ENCODE measurements around the gene GINS3.

The GINS3 gene

GRCh38 chr16:58426966-58427365 is 34.7 kb downstream of the GINS3 start:
- no peak for DNase-seq

GRCh38 chr16:58428621-58429542 is 36.6 kb downstream of the GINS3 start:
- no peak for DNase-seq

GRCh38 chr16:58430718-58431117 is 38.4 kb downstream of the GINS3 start:
- DNase-seq = no peak

- DNase-seq = no peak
Measured at GRCh38 chr16:58433569-58433951, 41.3 kb downstream of the GINS3 start.

GRCh38 chr16:58435779-58436178 is 43.5 kb downstream of the GINS3 start:
- no peak for DNase-seq

GRCh38 chr16:58440131-58440530 is 47.9 kb downstream of the GINS3 start:
- no peak for DNase-seq

- DNase-seq = no peak
Measured at GRCh38 chr16:58442547-58442946, 50.3 kb downstream of the GINS3 start.

GRCh38 chr16:58443783-58444182 is 51.5 kb downstream of the GINS3 start:
- DNase-seq = no peak

GRCh38 chr16:58444265-58444664 is 52.0 kb downstream of the GINS3 start:
- no peak for DNase-seq

- DNase-seq = no peak
Measured at GRCh38 chr16:58448890-58449289, 56.6 kb downstream of the GINS3 start.

- DNase-seq = no peak
Measured at GRCh38 chr16:58449306-58449705, 57.0 kb downstream of the GINS3 start.

GRCh38 chr16:58449768-58450167 is 57.5 kb downstream of the GINS3 start:
- DNase-seq = no peak

GRCh38 chr16:58450590-58450989 is 58.3 kb downstream of the GINS3 start:
- DNase-seq = no peak

GRCh38 chr16:58451265-58451689 is 59.0 kb downstream of the GINS3 start:
- DNase-seq = no peak

GRCh38 chr16:58451945-58452401 is 59.7 kb downstream of the GINS3 start:
- DNase-seq = no peak

GRCh38 chr16:58452640-58453039 is 60.4 kb downstream of the GINS3 start:
- DNase-seq = no peak

GRCh38 chr16:58454178-58454577 is 61.9 kb downstream of the GINS3 start:
- no peak for DNase-seq

GRCh38 chr16:58454856-58455255 is 62.6 kb downstream of the GINS3 start:
- DNase-seq = no peak
